HCT116 (cell line): ENCODE results near the gene KLK5. TPM values are rescaled to one million over a fixed set of nuclear protein-coding genes. Genes with fewer than 3 reads are reported as not detected.

ENCODE experiments used
- ATAC-seq: fragments of 200-7000 bp; cut with Tn5 transposase; 2 replicates; pipeline ENCODE4 v1.9.1; 2020; ENCODE audit warnings: mild to moderate bottlenecking, moderate library complexity
- BruUV-seq: library from RNA; stranded (reverse); fragments of 400-500 nt; replicated peaks from 2 replicates; lab custom pipeline; 2021; lab: Mats Ljungman, UMichigan
- CTCF ChIA-PET: fragments of 300-600 bp; sonication (Branson Sonifier 250); formaldehyde crosslinking; loops from one replicate; lab custom pipeline; 2021; ENCODE audit warnings: antibody characterized with exemption; lab: Charles Lee
- POLR2A ChIA-PET: fragments of 300-600, 350-600 bp; sonication (Branson Sonifier 250); formaldehyde crosslinking; loops from one replicate; lab custom pipeline; 2021; ENCODE audit warnings: antibody characterized with exemption; lab: Charles Lee
- RAD21 ChIA-PET, 2 experiments: fragments of 300-600 bp; sonication (Branson Sonifier 250); formaldehyde crosslinking; loops; one replicate each; lab custom pipeline; 2023; ENCODE audit warnings: low total read pairs in 2 of 2; ENCODE audit not compliant: uncharacterized antibody in 2 of 2, unreplicated experiment in 2 of 2, low non-redundant PET in 1 of 2; lab: Charles Lee
- DNase-seq: peaks from one replicate; pipeline ENCODE4 v3.0.0-alpha.2; 2010; ENCODE audit warnings: low read depth, low spot score
- H2AFZ ChIP-seq: fragments of 200-600 bp; shearing (Covaris generic), sonication (generic); 2 replicates; pipeline ENCODE4 v1.6.1; 2017; ENCODE audit warnings: low read depth, mixed run types, mixed read lengths, antibody characterized with exemption, low read length; ENCODE audit not compliant: poor library complexity, severe bottlenecking
- H3K27ac ChIP-seq: 2 replicates; pipeline ENCODE4 v1.5.1; 2012; ENCODE audit warnings: low read depth, low read length
- H3K27me3 ChIP-seq: fragments of 200-600 bp; sonication (generic); 2 replicates; pipeline ENCODE4 v1.6.1; 2016; ENCODE audit warnings: mixed run types, low read length, mixed read lengths; ENCODE audit not compliant: insufficient read depth
- H3K36me3 ChIP-seq, 2 experiments: fragments of 200-500 bp in 1 of 2; fragments of 200-600 bp in 1 of 2; sonication (Bioruptor generic) in 1 of 2; sonication (generic) in 1 of 2; 2 replicates each; pipeline versions ENCODE4 v1.5.1 to v1.6.1; 2014 to 2016; ENCODE audit warnings: low read length in 2 of 2, inconsistent platforms in 1 of 2, mixed read lengths in 1 of 2, mixed run types in 1 of 2; ENCODE audit not compliant: insufficient read depth in 2 of 2, control insufficient read depth in 1 of 2
- H3K4me1 ChIP-seq, 2 experiments: fragments of 200-600 bp in 1 of 2; sonication (generic) in 1 of 2; 2 replicates each; pipeline versions ENCODE4 v1.5.1 to v1.6.1; 2012 to 2017; ENCODE audit warnings: low read length in 2 of 2, inconsistent platforms in 1 of 2, mild to moderate bottlenecking in 1 of 2, mixed read lengths in 1 of 2, mixed run types in 1 of 2, moderate library complexity in 1 of 2; ENCODE audit not compliant: insufficient read depth in 2 of 2, control insufficient read depth in 1 of 2
- H3K4me2 ChIP-seq: fragments of 200-600 bp; sonication (generic); 2 replicates; pipeline ENCODE4 v1.6.1; 2017; ENCODE audit warnings: mixed run types, low read length, mixed read lengths
- H3K4me3 ChIP-seq, 2 experiments: fragments of 200-600 bp in 1 of 2; sonication (generic) in 1 of 2; replicated peaks in 1 of 2; 2 replicates each; pipeline ENCODE4 v1.5.1; 2011 to 2016; ENCODE audit warnings: low read length in 2 of 2, control low read depth in 1 of 2, low read depth in 1 of 2, mild to moderate bottlenecking in 1 of 2, mixed read lengths in 1 of 2, mixed run types in 1 of 2
- H3K79me2 ChIP-seq: fragments of 200-600 bp; sonication (generic); 2 replicates; pipeline ENCODE4 v1.6.1; 2017; ENCODE audit warnings: mild to moderate bottlenecking, mixed run types, low read length, moderate library complexity, mixed read lengths; ENCODE audit not compliant: insufficient read depth
- H3K9ac ChIP-seq: fragments of 200-600 bp; sonication (generic); 2 replicates; pipeline ENCODE4 v1.6.1; 2016; ENCODE audit warnings: low read length, mixed read lengths
- H3K9me2 ChIP-seq: fragments of 200-600 bp; sonication (generic), shearing (Covaris generic); 2 replicates; pipeline ENCODE4 v1.6.1; 2017; ENCODE audit warnings: mixed run types, mild to moderate bottlenecking, moderate library complexity; ENCODE audit not compliant: insufficient read depth
- H3K9me3 ChIP-seq, 2 experiments: fragments of 200-500 bp in 1 of 2; fragments of 200-600 bp in 1 of 2; sonication (Bioruptor generic) in 1 of 2; sonication (generic) in 1 of 2; 2 replicates each; pipeline ENCODE4 v1.6.1; 2014 to 2017; ENCODE audit warnings: low read length in 2 of 2, mixed read lengths in 2 of 2, inconsistent platforms in 1 of 2, low read depth in 1 of 2, mild to moderate bottlenecking in 1 of 2, mixed run types in 1 of 2, moderate library complexity in 1 of 2; ENCODE audit not compliant: control insufficient read depth in 1 of 2, insufficient read depth in 1 of 2
- H4K20me1 ChIP-seq: fragments of 200-600 bp; sonication (generic), shearing (Covaris generic); 2 replicates; pipeline ENCODE4 v1.6.1; 2017; ENCODE audit warnings: mixed run types, mild to moderate bottlenecking, moderate library complexity; ENCODE audit not compliant: insufficient read depth
- ATF3 ChIP-seq: IDR thresholded peaks from 2 replicates; pipeline ENCODE4 v1.6.1; 2012
- CBX3 ChIP-seq: IDR thresholded peaks from 2 replicates; pipeline ENCODE4 v1.6.1; 2012; ENCODE audit warnings: low read depth
- CEBPB ChIP-seq: IDR thresholded peaks from 2 replicates; pipeline ENCODE4 v1.6.1; 2012; ENCODE audit warnings: low read depth
- CTCF ChIP-seq, 3 experiments: fragments of 200-600 bp in 1 of 3; sonication (generic) in 1 of 3; IDR thresholded peaks in 2 of 3; conservative IDR thresholded peaks in 1 of 3; 2 replicates each; pipeline ENCODE4 v1.5.1; 2012 to 2017; ENCODE audit warnings: low read depth in 2 of 3, low read length in 2 of 3, antibody characterized with exemption in 1 of 3, borderline replicate concordance in 1 of 3, control low read depth in 1 of 3, mild to moderate bottlenecking in 1 of 3, mixed read lengths in 1 of 3, mixed run types in 1 of 3, moderate library complexity in 1 of 3; ENCODE audit not compliant: insufficient read depth in 1 of 3
- EGR1 ChIP-seq: IDR thresholded peaks from 2 replicates; pipeline ENCODE4 v1.6.1; 2012; ENCODE audit warnings: low read depth
- ELF1 ChIP-seq: IDR thresholded peaks from 2 replicates; pipeline ENCODE4 v1.6.1; 2012; ENCODE audit warnings: low read depth, borderline replicate concordance
- EZH2 ChIP-seq: fragments of 200-600 bp; sonication (generic); IDR thresholded peaks from 2 replicates; pipeline ENCODE4 v1.6.1; 2017; ENCODE audit warnings: antibody characterized with exemption, mixed run types
- EZH2phosphoT487 ChIP-seq: fragments of 200-600 bp; IDR thresholded peaks from 2 replicates; pipeline ENCODE4 v1.6.1; 2018; ENCODE audit warnings: antibody characterized with exemption, borderline replicate concordance
- FOSL1 ChIP-seq: IDR thresholded peaks from 2 replicates; pipeline ENCODE4 v1.6.1; 2012; ENCODE audit warnings: low read depth
- JUND ChIP-seq: IDR thresholded peaks from 2 replicates; pipeline ENCODE4 v1.6.1; 2012
- MAX ChIP-seq: IDR thresholded peaks from 2 replicates; pipeline ENCODE4 v1.6.1; 2012
- POLR2A ChIP-seq: IDR thresholded peaks from 2 replicates; pipeline ENCODE4 v1.7.0; 2011; ENCODE audit warnings: borderline replicate concordance; ENCODE audit not compliant: insufficient read depth, insufficient read length; ENCODE audit errors: extremely low read depth
- RAD21 ChIP-seq: IDR thresholded peaks from 2 replicates; pipeline ENCODE4 v1.6.1; 2012; ENCODE audit warnings: low read depth, mild to moderate bottlenecking
- SIN3A ChIP-seq: IDR thresholded peaks from 2 replicates; pipeline ENCODE4 v1.6.1; 2012; ENCODE audit warnings: low read depth
- SP1 ChIP-seq: IDR thresholded peaks from 2 replicates; pipeline ENCODE4 v1.6.1; 2012; ENCODE audit warnings: low read depth
- TCF7L2 ChIP-seq: IDR thresholded peaks from 2 replicates; pipeline ENCODE4 v1.7.0; 2011; ENCODE audit warnings: borderline replicate concordance, inconsistent platforms; ENCODE audit not compliant: insufficient read depth, insufficient read length; ENCODE audit errors: extremely low read depth
- YY1 ChIP-seq: IDR thresholded peaks from 2 replicates; pipeline ENCODE4 v1.6.1; 2011; ENCODE audit warnings: low read length, low read depth, moderate library complexity, mild to moderate bottlenecking; ENCODE audit not compliant: insufficient replicate concordance; ENCODE audit errors: extremely low read depth
- ZFX ChIP-seq: fragments of 450-650 bp; IDR thresholded peaks from 2 replicates; pipeline ENCODE4 v1.6.1; 2017
- ZNF274 ChIP-seq: fragments of 200-500 bp; sonication (Bioruptor generic); IDR thresholded peaks from 2 replicates; pipeline ENCODE4 v1.6.1; 2014; ENCODE audit warnings: mild to moderate bottlenecking, low read depth, low read length, inconsistent platforms
- intact Hi-C: fragments of 100-400 bp; cut with micrococcal nuclease; formaldehyde crosslinking; loops from 2 replicates; pipeline ENCODE4 v1.10.0; 2022
- total RNA-seq: library from RNA; stranded (reverse); gene quantifications from one replicate; pipeline ENCODE4 v1.2.1, GENCODE V29; 2021; ENCODE audit not compliant: unreplicated experiment
- TF ChIP-seq, protein P1 (sequence below): IDR thresholded peaks from 2 replicates; pipeline ENCODE4 v1.6.1; 2012; ENCODE audit warnings: low read depth
- TF ChIP-seq, protein P2 (sequence below): IDR thresholded peaks from 2 replicates; pipeline ENCODE4 v1.6.1; 2011; ENCODE audit warnings: mild to moderate bottlenecking, low read length, moderate library complexity; ENCODE audit not compliant: insufficient replicate concordance; ENCODE audit errors: extremely low read depth

KLK5 gene
- total RNA-seq, 1 experiment from 2014 or later = 1.2 TPM

DNA sequence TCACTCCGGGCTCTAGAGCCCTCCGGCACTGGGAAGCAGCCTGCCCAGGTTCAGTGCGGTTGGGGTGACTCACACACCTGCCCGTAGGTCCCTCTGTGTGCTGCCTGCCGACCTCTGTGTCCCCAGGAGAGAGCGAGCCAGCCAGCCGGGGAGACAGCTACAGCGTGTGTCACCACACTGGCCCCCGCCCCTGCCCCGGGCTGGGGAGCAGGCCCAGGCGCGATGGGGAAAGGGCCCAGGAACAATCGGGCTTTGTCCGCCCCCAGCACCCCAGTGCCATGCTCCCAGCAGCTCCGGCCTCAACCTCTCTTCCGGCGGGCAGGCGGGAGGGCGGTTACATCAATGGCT, 16.5 kb upstream of the KLK5 start, which contains the start of gene KLK6:
TSS of gene KLK6 (minus strand) at position 179 of the 348 bp plus-strand sequence. CDS start 1,487 bp downstream, outside the sequence.
- peaks cover 42 to 86% of the 10 kb centered on the region in 2 experiments for H3K4me1 ChIP-seq
- POLR2A ChIA-PET = interaction anchor here (0.5 to 1.4 kb wide), 5 partner anchors 32 to 68 kb away, joined by 3 to 8 read pairs (median 3); partner anchors contain the start of gene KLK8
- intact Hi-C loops = loop anchor here (2.0 to 5.0 kb wide), 3 partner anchors 33 to 47 kb away; partner anchors contain the start of gene KLK8
- H3K4me3 ChIP-seq = peak within 1 kb of the TSS; percentile 37 to 53
- peak; percentile 76 for DNase-seq
- ATAC-seq = peak; percentile 91
- H3K27me3 ChIP-seq = no peaks in the 10 kb centered on the region
- peak within 1 kb of the TSS; percentile 55 for H2AFZ ChIP-seq
- H3K9me2 ChIP-seq = no peaks in the 10 kb centered on the region
- H4K20me1 ChIP-seq = no peaks in the 10 kb centered on the region
- H3K9me3 ChIP-seq = no peaks in the 10 kb centered on the region
- BruUV-seq = no TSS peak
- peak within 1 kb of the TSS; percentile 65 for H3K9ac ChIP-seq
- RAD21 ChIA-PET = interaction anchor here (0.9 kb wide), 2 partner anchors 38 kb away, joined by 3 to 4 read pairs; no protein-coding TSS in a partner anchor
- no peaks in the 10 kb centered on the region for H3K79me2 ChIP-seq
- CTCF ChIA-PET = interaction anchor here (1.0 kb wide), 1 partner anchor 47 kb away, joined by 3 read pairs; no protein-coding TSS in a partner anchor
- peak within 1 kb of the TSS; percentile 95 for H3K27ac ChIP-seq
- peak within 1 kb of the TSS; percentile 71 for H3K4me2 ChIP-seq
- no peaks in the 10 kb centered on the region for H3K36me3 ChIP-seq
- peak; percentile 86 for TF ChIP-seq SP1
- TF ChIP-seq FOSL1 = peak; percentile 83
- no peak for TF ChIP-seq ATF3
- TF ChIP-seq, protein P1, sequence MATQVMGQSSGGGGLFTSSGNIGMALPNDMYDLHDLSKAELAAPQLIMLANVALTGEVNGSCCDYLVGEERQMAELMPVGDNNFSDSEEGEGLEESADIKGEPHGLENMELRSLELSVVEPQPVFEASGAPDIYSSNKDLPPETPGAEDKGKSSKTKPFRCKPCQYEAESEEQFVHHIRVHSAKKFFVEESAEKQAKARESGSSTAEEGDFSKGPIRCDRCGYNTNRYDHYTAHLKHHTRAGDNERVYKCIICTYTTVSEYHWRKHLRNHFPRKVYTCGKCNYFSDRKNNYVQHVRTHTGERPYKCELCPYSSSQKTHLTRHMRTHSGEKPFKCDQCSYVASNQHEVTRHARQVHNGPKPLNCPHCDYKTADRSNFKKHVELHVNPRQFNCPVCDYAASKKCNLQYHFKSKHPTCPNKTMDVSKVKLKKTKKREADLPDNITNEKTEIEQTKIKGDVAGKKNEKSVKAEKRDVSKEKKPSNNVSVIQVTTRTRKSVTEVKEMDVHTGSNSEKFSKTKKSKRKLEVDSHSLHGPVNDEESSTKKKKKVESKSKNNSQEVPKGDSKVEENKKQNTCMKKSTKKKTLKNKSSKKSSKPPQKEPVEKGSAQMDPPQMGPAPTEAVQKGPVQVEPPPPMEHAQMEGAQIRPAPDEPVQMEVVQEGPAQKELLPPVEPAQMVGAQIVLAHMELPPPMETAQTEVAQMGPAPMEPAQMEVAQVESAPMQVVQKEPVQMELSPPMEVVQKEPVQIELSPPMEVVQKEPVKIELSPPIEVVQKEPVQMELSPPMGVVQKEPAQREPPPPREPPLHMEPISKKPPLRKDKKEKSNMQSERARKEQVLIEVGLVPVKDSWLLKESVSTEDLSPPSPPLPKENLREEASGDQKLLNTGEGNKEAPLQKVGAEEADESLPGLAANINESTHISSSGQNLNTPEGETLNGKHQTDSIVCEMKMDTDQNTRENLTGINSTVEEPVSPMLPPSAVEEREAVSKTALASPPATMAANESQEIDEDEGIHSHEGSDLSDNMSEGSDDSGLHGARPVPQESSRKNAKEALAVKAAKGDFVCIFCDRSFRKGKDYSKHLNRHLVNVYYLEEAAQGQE = no peak
- TF ChIP-seq CBX3 = peak; percentile 90
- TF ChIP-seq CTCF (IDR thresholded peaks at IDR 0.05 in 2 of 3, conservative IDR thresholded peaks at IDR 0.05 in 1 of 3; ENCODE audit: borderline replicate concordance in 1 of 3, insufficient read depth in 1 of 3, low read depth in 2 of 3, low read length in 2 of 3) = no peak
- TF ChIP-seq ELF1 = no peak
- TF ChIP-seq ZFX = no peak
- TF ChIP-seq, protein P2, sequence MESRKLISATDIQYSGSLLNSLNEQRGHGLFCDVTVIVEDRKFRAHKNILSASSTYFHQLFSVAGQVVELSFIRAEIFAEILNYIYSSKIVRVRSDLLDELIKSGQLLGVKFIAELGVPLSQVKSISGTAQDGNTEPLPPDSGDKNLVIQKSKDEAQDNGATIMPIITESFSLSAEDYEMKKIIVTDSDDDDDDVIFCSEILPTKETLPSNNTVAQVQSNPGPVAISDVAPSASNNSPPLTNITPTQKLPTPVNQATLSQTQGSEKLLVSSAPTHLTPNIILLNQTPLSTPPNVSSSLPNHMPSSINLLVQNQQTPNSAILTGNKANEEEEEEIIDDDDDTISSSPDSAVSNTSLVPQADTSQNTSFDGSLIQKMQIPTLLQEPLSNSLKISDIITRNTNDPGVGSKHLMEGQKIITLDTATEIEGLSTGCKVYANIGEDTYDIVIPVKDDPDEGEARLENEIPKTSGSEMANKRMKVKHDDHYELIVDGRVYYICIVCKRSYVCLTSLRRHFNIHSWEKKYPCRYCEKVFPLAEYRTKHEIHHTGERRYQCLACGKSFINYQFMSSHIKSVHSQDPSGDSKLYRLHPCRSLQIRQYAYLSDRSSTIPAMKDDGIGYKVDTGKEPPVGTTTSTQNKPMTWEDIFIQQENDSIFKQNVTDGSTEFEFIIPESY = no peak
- TF ChIP-seq JUND = peak; percentile 89
- TF ChIP-seq YY1 = peak; percentile 66
- TF ChIP-seq POLR2A = no peak
- TF ChIP-seq ZNF274 = no peak
- no peak for TF ChIP-seq EZH2phosphoT487
- TF ChIP-seq MAX = peak; percentile 84
- no peak for TF ChIP-seq TCF7L2
- TF ChIP-seq CEBPB = no peak
- TF ChIP-seq RAD21 = no peak; the same call in 1 of the 2 replicates
- no peak for TF ChIP-seq EZH2
- peak; percentile 35 for TF ChIP-seq EGR1
- no peak for TF ChIP-seq SIN3A
